Activated T-cell treated with anti-CD3 and anti-CD28 coated beads, Interleukin-2, amount 50 U/mL, for 72 hours (primary cell): ENCODE results near the gene CTDSPL. TPM values are rescaled to one million over a fixed set of nuclear protein-coding genes. Genes with fewer than 3 reads are reported as not detected.

Source experiments
- ATAC-seq, 2 donors: fragments of 150-1000 bp; cut with Tn5 transposase; replicated peaks in 1 of 2; 2 replicates each; pipeline ENCODE4 v1.10.0; 2021; ENCODE audit warnings: moderate library complexity in 2 of 2, mild to moderate bottlenecking in 1 of 2
- DNase-seq, 2 donors: peaks; one replicate each; pipeline ENCODE4 v3.0.0; 2021 to 2022; ENCODE audit warnings: mixed read lengths in 1 of 2
- H3K27ac Mint-ChIP-seq: one replicate; pipeline ENCODE4 v1.8.0; 2022; ENCODE audit warnings: mild to moderate bottlenecking, moderate library complexity, mixed read lengths
- H3K27me3 Mint-ChIP-seq: one replicate; pipeline ENCODE4 v1.8.0; 2022; ENCODE audit warnings: low read depth, mixed read lengths
- H3K36me3 Mint-ChIP-seq, 2 donors: one replicate each; pipeline ENCODE4 v1.8.0; 2022; ENCODE audit warnings: mixed read lengths in 2 of 2, mild to moderate bottlenecking in 1 of 2; ENCODE audit not compliant: insufficient read depth in 2 of 2
- H3K4me1 Mint-ChIP-seq: one replicate; pipeline ENCODE4 v1.8.0; 2022; ENCODE audit warnings: low read depth, mixed read lengths
- H3K4me3 Mint-ChIP-seq, 2 donors: one replicate each; pipeline ENCODE4 v1.8.0; 2022; ENCODE audit warnings: mild to moderate bottlenecking in 2 of 2, mixed read lengths in 2 of 2, moderate library complexity in 2 of 2
- H3K9me3 Mint-ChIP-seq, 2 donors: one replicate each; pipeline ENCODE4 v1.8.0; 2022; ENCODE audit warnings: mixed read lengths in 2 of 2
- total RNA-seq, 2 donors: library from RNA; stranded (reverse); gene quantifications; one replicate each; pipeline ENCODE4 v1.2.3, GENCODE V29; 2022

Gene CTDSPL
- total RNA-seq, 2 donors from 2014 or later = 6.3 to 7.0 TPM

GRCh38 chr3:37902674-37903073, 41.0 kb downstream of the CTDSPL start:
- DNase-seq (peak; percentile 29 to 34), ATAC-seq (peak; percentile 29 to 38)
- Mint-ChIP-seq H3K4me3 (peak overlapping the region; percentile 47 to 61), H3K27ac (no peak overlapping the region), H3K4me1 (peaks cover 80% of the 10 kb centered on the region), H3K36me3 (no peaks in the 10 kb centered on the region), H3K27me3 (peaks cover 6% of the 10 kb centered on the region), H3K9me3 (no peaks in the 10 kb centered on the region)

GRCh38 chr3:37903320-37903719, 41.6 kb downstream of the CTDSPL start:
- Mint-ChIP-seq H3K4me3 (peak overlapping the region in 1 of 2 donors; percentile 61), H3K36me3 (no peaks in the 10 kb centered on the region), H3K27me3 (peaks cover 6% of the 10 kb centered on the region), H3K27ac (no peak overlapping the region), H3K4me1 (peaks cover 87% of the 10 kb centered on the region), H3K9me3 (no peaks in the 10 kb centered on the region)
- no peak for ATAC-seq
- no peak for DNase-seq

- ATAC-seq (no peak), DNase-seq (no peak)
- Mint-ChIP-seq H3K4me3 (no peak overlapping the region), H3K36me3 (no peaks in the 10 kb centered on the region), H3K27me3 (peaks cover 6% of the 10 kb centered on the region), H3K9me3 (no peaks in the 10 kb centered on the region), H3K4me1 (peaks cover 87% of the 10 kb centered on the region), H3K27ac (no peak overlapping the region)
Observed at GRCh38 chr3:37903734-37904133, 42.1 kb downstream of the CTDSPL start.

GRCh38 chr3:37904601-37905000, 42.9 kb downstream of the CTDSPL start:
- DNase-seq (no peak), ATAC-seq (no peak)
- H3K27me3 Mint-ChIP-seq = peaks cover 6% of the 10 kb centered on the region
- no peak overlapping the region for H3K4me3 Mint-ChIP-seq
- H3K9me3 Mint-ChIP-seq = no peaks in the 10 kb centered on the region
- H3K27ac Mint-ChIP-seq = no peak overlapping the region
- H3K36me3 Mint-ChIP-seq = no peaks in the 10 kb centered on the region
- H3K4me1 Mint-ChIP-seq = peaks cover 78% of the 10 kb centered on the region

- no peak overlapping the region for H3K4me3 Mint-ChIP-seq
- peaks cover 6% of the 10 kb centered on the region for H3K27me3 Mint-ChIP-seq
- H3K9me3 Mint-ChIP-seq = no peaks in the 10 kb centered on the region
- H3K4me1 Mint-ChIP-seq = peaks cover 71% of the 10 kb centered on the region
- DNase-seq = no peak
- ATAC-seq = no peak
- H3K27ac Mint-ChIP-seq = no peak overlapping the region
- no peaks in the 10 kb centered on the region for H3K36me3 Mint-ChIP-seq
Observed at GRCh38 chr3:37905346-37905745, 43.7 kb downstream of the CTDSPL start.

GRCh38 chr3:37905987-37906674, 44.5 kb downstream of the CTDSPL start:
- DNase-seq (no peak), ATAC-seq (no peak)
- Mint-ChIP-seq H3K36me3 (no peaks in the 10 kb centered on the region), H3K27me3 (peaks cover 6% of the 10 kb centered on the region), H3K4me1 (peaks cover 70% of the 10 kb centered on the region), H3K4me3 (peak overlapping the region; percentile 50 to 78), H3K27ac (no peak overlapping the region), H3K9me3 (no peaks in the 10 kb centered on the region)

- Mint-ChIP-seq H3K27ac (peak overlapping the region; percentile 22), H3K9me3 (no peaks in the 10 kb centered on the region), H3K36me3 (no peaks in the 10 kb centered on the region), H3K4me1 (peaks cover 63% of the 10 kb centered on the region), H3K27me3 (peaks cover 6% of the 10 kb centered on the region), H3K4me3 (peak overlapping the region; percentile 50 to 78)
- ATAC-seq = peak; percentile 79 to 81
- DNase-seq = peak; percentile 42 to 54
Observed at GRCh38 chr3:37906734-37907282, 45.1 kb downstream of the CTDSPL start.

GRCh38 chr3:37907371-37907770, 45.7 kb downstream of the CTDSPL start:
- H3K4me1 Mint-ChIP-seq = peaks cover 57% of the 10 kb centered on the region
- peak overlapping the region; percentile 47 for H3K27ac Mint-ChIP-seq
- no peaks in the 10 kb centered on the region for H3K9me3 Mint-ChIP-seq
- no peaks in the 10 kb centered on the region for H3K36me3 Mint-ChIP-seq
- peaks cover 6% of the 10 kb centered on the region for H3K27me3 Mint-ChIP-seq
- H3K4me3 Mint-ChIP-seq = peak overlapping the region; percentile 23 to 78
- ATAC-seq (no peak), DNase-seq (no peak)

GRCh38 chr3:37907906-37908305, 46.2 kb downstream of the CTDSPL start:
- no peaks in the 10 kb centered on the region for H3K9me3 Mint-ChIP-seq
- peak; percentile 42 for DNase-seq
- peak overlapping the region; percentile 23 to 78 for H3K4me3 Mint-ChIP-seq
- peaks cover 6% of the 10 kb centered on the region for H3K27me3 Mint-ChIP-seq
- H3K4me1 Mint-ChIP-seq = peaks cover 52% of the 10 kb centered on the region
- ATAC-seq = peak; percentile 66 to 75
- H3K36me3 Mint-ChIP-seq = no peaks in the 10 kb centered on the region
- H3K27ac Mint-ChIP-seq = no peak overlapping the region

GRCh38 chr3:37909067-37909911, 47.6 kb downstream of the CTDSPL start:
- DNase-seq (no peak), ATAC-seq (no peak)
- H3K9me3 Mint-ChIP-seq = no peaks in the 10 kb centered on the region
- H3K27me3 Mint-ChIP-seq = peaks cover 6% of the 10 kb centered on the region
- no peaks in the 10 kb centered on the region for H3K36me3 Mint-ChIP-seq
- H3K4me3 Mint-ChIP-seq = no peak overlapping the region
- no peak overlapping the region for H3K27ac Mint-ChIP-seq
- peaks cover 38% of the 10 kb centered on the region for H3K4me1 Mint-ChIP-seq

- Mint-ChIP-seq H3K4me3 (no peak overlapping the region), H3K9me3 (no peaks in the 10 kb centered on the region), H3K36me3 (no peaks in the 10 kb centered on the region), H3K27ac (no peak overlapping the region), H3K4me1 (peaks cover 27% of the 10 kb centered on the region), H3K27me3 (no peaks in the 10 kb centered on the region)
- no peak for DNase-seq
- ATAC-seq = no peak
Observed at GRCh38 chr3:37910671-37911400, 49.2 kb downstream of the CTDSPL start.

- Mint-ChIP-seq H3K4me3 (no peak overlapping the region), H3K36me3 (no peaks in the 10 kb centered on the region), H3K9me3 (no peaks in the 10 kb centered on the region), H3K27me3 (no peaks in the 10 kb centered on the region), H3K27ac (no peak overlapping the region), H3K4me1 (peaks cover 13% of the 10 kb centered on the region)
- ATAC-seq = no peak
- DNase-seq = no peak
Observed at GRCh38 chr3:37912052-37912733, 50.5 kb downstream of the CTDSPL start.
